Pancreas (tissue), 10 donors: Measurements from ENCODE around the gene CYTL1. TPM values are rescaled to one million over a fixed set of nuclear protein-coding genes. Genes with fewer than 3 reads are reported as not detected.

Source experiments
- ATAC-seq, 4 donors: fragments of 200-7000 bp; cut with Tn5 transposase; one replicate each; pipeline versions ENCODE4 v1.8.0 to v1.9.1; 2020; ENCODE audit warnings: mild to moderate bottlenecking in 4 of 4, moderate library complexity in 4 of 4
- DNase-seq, 6 donors: peaks; one replicate each; pipeline ENCODE4 v3.0.0-alpha.2; 2020
- FAIRE-seq: peaks from 2 replicates; lab custom pipeline; 2012; peaks lifted over from hg19 to GRCh38; lab: Jason Lieb, UNC
- H3K27ac ChIP-seq, 4 donors: fragments of 200-600 bp; sonication (generic); 1 replicate in 3 of 4; 2 replicates in 1 of 4; pipeline versions ENCODE4 v1.5.0 to v1.8.0; 2020
- H3K27me3 ChIP-seq, 4 donors: fragments of 200-600 bp; one replicate each; pipeline ENCODE4 v1.8.0; 2021
- H3K36me3 ChIP-seq, 3 donors: fragments of 200-600 bp; sonication (generic) in 1 of 3; one replicate each; pipeline versions ENCODE4 v1.5.0 to v1.8.0; 2020 to 2021
- H3K4me1 ChIP-seq, 3 donors: fragments of 200-600 bp; one replicate each; pipeline ENCODE4 v1.8.0; 2021
- H3K4me3 ChIP-seq, 4 donors: fragments of 200-600 bp; sonication (generic) in 2 of 4; one replicate each; pipeline versions ENCODE4 v1.5.0 to v1.8.0; 2020 to 2021
- H3K9me3 ChIP-seq, 4 donors: fragments of 200-600 bp; one replicate each; pipeline ENCODE4 v1.8.0; 2021
- WGBS, 2 donors: extraction: QIAGEN DNeasy Blood & Tissue Kit; methylation state at CpG; one replicate each; pipeline ENCODE4 v1.1.7; 2013; 5-methylcytosine and 5-hydroxymethylcytosine counted together
- intact Hi-C, 3 donors: fragments of 100-400 bp; cut with DNase I; formaldehyde crosslinking; loops; one replicate each; pipeline versions ENCODE4 v1.11.1 to v1.14.2; 2022
- polyA plus RNA-seq, 2 donors: library from polyadenylated mRNA; stranded (reverse); fragments of 200-250 nt; gene quantifications; one replicate each; pipeline ENCODE4 v1.2.3, GENCODE V29; 2013
- total RNA-seq, 6 donors: library from RNA; stranded (reverse); fragmentation: NEBNext Ultra II Directional in 4 of 6; extraction: Animal tissue kit (Norgen Biotek cat#: 25700) in 4 of 6; gene quantifications; one replicate each; pipeline versions ENCODE4 v1.2.1 to v1.2.4, GENCODE V29; 2021 to 2023
- TF ChIP-seq, protein P1 (sequence below), 4 donors: fragments of 200-600 bp; sonication (generic) in 3 of 4; IDR thresholded peaks; one replicate each; pipeline versions ENCODE4 v1.5.0 to v1.8.0; 2021; ENCODE audit warnings: antibody characterized with exemption in 4 of 4
- donor health status: healthy with polysubstance abuse.
- donor health status: DM: no; HTN: no; CAD: no; lungs with moderate emphysema.
- donor health status: DM: no; HTN: no; CAD: no.
- donor health status: control.
- donor health status: control.
- donor health status: Bipolar disorder and iron deficiency.
- donor health status: DM: yes; HTN: yes; CAD: no.
- donor health status: DM: no; HTN: no; CAD: no.
- donor health status: DM: no; HTN: no; CAD: no.
- donor health status: DM: yes; HTN: yes; CAD: no.

CYTL1 gene
- total and polyA plus RNA-seq, 8 donors = 0.19 to 0.70 (median 0.29) TPM

GRCh38 chr4:5018096-5018495 is 1.2 kb downstream of the CYTL1 start:
- ATAC-seq (no peak), DNase-seq (no peak), FAIRE-seq (no peak)
- intact Hi-C loops = no loop called here
- TF ChIP-seq, protein P1, sequence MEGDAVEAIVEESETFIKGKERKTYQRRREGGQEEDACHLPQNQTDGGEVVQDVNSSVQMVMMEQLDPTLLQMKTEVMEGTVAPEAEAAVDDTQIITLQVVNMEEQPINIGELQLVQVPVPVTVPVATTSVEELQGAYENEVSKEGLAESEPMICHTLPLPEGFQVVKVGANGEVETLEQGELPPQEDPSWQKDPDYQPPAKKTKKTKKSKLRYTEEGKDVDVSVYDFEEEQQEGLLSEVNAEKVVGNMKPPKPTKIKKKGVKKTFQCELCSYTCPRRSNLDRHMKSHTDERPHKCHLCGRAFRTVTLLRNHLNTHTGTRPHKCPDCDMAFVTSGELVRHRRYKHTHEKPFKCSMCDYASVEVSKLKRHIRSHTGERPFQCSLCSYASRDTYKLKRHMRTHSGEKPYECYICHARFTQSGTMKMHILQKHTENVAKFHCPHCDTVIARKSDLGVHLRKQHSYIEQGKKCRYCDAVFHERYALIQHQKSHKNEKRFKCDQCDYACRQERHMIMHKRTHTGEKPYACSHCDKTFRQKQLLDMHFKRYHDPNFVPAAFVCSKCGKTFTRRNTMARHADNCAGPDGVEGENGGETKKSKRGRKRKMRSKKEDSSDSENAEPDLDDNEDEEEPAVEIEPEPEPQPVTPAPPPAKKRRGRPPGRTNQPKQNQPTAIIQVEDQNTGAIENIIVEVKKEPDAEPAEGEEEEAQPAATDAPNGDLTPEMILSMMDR (IDR thresholded peaks at IDR 0.05) = no peak
- no peaks in the 10 kb centered on the region for H3K4me1 ChIP-seq
- H3K36me3 ChIP-seq = no peaks in the 10 kb centered on the region
- peaks cover 0 to 5% (median 2%) of the 10 kb centered on the region in 4 donors for H3K27me3 ChIP-seq
- H3K27ac ChIP-seq = no peak overlapping the region
- no peaks in the 10 kb centered on the region for H3K9me3 ChIP-seq
- WGBS, 2 donors = 14 to 18% methylated on average over 2 of the region's 2 CpGs
- no peak overlapping the region for H3K4me3 ChIP-seq

GRCh38 chr4:5014007-5014682 is 5.1 kb downstream of the CYTL1 start:
- no peaks in the 10 kb centered on the region for H3K36me3 ChIP-seq
- TF ChIP-seq, protein P1 (IDR thresholded peaks at IDR 0.05) = no peak
- FAIRE-seq (no peak), ATAC-seq (no peak), DNase-seq (no peak)
- no peak overlapping the region for H3K27ac ChIP-seq
- no peak overlapping the region for H3K4me3 ChIP-seq
- no peaks in the 10 kb centered on the region for H3K4me1 ChIP-seq
- WGBS, 2 donors = 46 to 61% methylated on average over 7 of the region's 7 CpGs
- H3K9me3 ChIP-seq = no peaks in the 10 kb centered on the region
- peaks cover 0 to 5% (median under 1%) of the 10 kb centered on the region in 4 donors for H3K27me3 ChIP-seq
- intact Hi-C loops = no loop called here

DNA sequence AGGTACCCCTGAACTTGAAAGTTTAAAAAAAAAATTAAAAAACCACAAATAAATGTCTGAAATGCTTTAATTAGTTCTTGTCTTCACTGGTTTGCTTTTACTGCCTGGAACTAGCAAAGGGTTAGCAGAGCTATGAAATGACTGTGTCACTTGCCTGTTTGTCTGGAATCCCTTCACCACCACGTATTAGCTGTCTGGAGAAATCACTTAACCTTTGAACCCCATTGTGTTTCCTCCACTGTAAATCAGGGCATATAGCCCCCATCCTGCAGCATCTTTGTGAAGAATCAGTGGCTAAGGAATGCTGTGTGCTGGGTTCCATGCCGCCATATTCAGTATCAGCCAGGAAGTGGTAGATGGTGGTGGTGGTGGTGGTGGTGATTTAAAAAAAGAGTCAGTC is 6.3 kb downstream of the CYTL1 start:
- FAIRE-seq = no peak
- 34 to 55% methylated on average over 2 of the region's 2 CpGs for WGBS, 2 donors

DNA sequence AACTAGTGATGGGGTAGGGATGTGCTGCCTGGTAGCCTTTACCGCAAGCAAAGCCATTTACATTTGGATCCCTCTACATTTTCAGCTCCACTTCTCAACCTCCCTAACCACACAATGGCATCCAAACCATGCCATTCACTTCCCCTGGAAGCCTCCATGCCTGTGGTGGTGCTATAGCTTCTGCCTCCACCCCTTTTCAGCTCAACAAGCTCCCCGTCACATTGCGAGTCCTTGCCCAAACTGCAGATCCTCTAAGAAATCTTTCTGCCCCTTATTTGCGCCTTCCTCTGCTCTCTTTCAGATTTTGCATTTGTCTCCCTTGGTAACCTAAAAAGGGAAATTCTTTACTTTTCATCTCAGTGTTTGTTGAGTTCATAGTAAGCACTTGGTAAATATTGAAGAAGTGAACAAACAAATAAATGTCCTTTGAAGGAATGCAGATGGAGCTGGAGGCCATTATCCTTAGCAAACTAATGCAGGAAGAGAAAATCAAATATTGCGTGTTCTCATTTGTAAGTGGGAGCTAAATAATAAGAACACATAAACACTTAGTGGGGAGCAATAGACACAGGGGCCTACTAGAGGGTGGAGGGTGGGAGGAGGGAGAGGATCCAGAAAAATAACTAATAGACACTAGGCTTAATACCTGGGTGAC is 6.9 kb downstream of the CYTL1 start:
- Histone ChIP-seq H3K4me3 (no peak overlapping the region), H3K36me3 (no peaks in the 10 kb centered on the region), H3K27ac (no peak overlapping the region), H3K4me1 (no peaks in the 10 kb centered on the region), H3K9me3 (no peaks in the 10 kb centered on the region), H3K27me3 (no peaks in the 10 kb centered on the region)
- no peak for FAIRE-seq
- TF ChIP-seq, protein P1 (IDR thresholded peaks at IDR 0.05) = no peak
- 74 to 75% methylated on average over 5 of the region's 5 CpGs for WGBS, 2 donors
- DNase-seq = no peak
- intact Hi-C loops = no loop called here
- no peak for ATAC-seq

More for the DNA sequence above, 6.3 kb downstream of the CYTL1 start:
- Histone ChIP-seq H3K36me3 (no peaks in the 10 kb centered on the region), H3K4me3 (no peak overlapping the region), H3K9me3 (no peaks in the 10 kb centered on the region), H3K27ac (no peak overlapping the region), H3K27me3 (peaks cover 0 to 3% (median 0%) of the 10 kb centered on the region in 4 donors), H3K4me1 (no peaks in the 10 kb centered on the region)
- TF ChIP-seq, protein P1 (IDR thresholded peaks at IDR 0.05) = no peak
- DNase-seq (no peak), ATAC-seq (no peak)
- intact Hi-C loops = no loop called here

- Histone ChIP-seq H3K27me3 (no peaks in the 10 kb centered on the region), H3K9me3 (no peaks in the 10 kb centered on the region), H3K4me3 (no peak overlapping the region), H3K4me1 (no peaks in the 10 kb centered on the region), H3K36me3 (no peaks in the 10 kb centered on the region), H3K27ac (no peak overlapping the region)
- DNase-seq (no peak), ATAC-seq (no peak), FAIRE-seq (no peak)
- TF ChIP-seq, protein P1 (IDR thresholded peaks at IDR 0.05) = no peak
- 74 to 85% methylated on average over 2 of the region's 2 CpGs for WGBS, 2 donors
- intact Hi-C loops = no loop called here
Measured at GRCh38 chr4:5010984-5011383, 8.3 kb downstream of the CYTL1 start.
